ENCODE data around the gene GRM6.

GRM6 gene

DNA sequence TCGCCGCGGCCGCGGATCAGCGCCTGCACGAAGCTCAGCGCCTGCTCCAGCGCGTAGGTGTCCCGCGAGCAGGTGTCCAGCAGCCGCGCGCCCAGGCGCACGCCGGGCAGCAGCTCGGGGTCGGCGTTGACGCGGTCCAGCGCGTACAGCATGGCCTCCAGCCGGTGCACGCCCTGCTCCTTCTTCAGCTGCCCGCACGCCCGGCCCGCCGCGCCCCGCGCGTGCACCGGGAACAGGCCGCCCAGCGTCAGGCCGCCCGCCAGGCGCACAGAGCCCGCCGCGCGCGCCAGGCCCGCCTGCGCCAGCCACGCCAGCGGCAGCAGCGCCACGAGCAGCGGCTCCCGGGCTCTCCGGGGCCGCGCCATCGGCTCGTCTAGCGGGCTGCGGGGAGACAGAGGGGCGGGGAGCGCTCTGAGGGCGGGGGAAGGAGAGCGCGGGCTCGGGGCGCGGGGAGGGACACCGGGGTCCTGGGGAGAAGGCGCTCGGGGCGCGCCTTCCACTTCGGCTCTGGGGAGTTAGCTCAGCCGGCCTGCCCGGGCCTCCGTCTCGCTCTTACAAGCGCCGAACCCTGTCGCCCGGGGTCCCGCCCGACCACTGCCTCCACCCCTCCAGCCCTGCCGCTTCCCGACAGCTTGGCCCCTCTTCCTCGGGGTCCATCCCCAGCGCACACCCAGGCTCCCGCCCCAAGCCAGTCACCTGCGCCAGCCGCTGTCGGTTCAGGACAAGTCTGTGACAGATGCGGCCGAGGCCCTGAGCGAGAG, at the start of gene GRM6:
Gene GRM6 (minus strand): TSS at position 741 of the 761 bp plus-strand sequence. CDS start 376 bp downstream, at position 365.
- H3K4me3 ChIP-seq (ENCODE audit: control insufficient read depth, low read depth, low read length): no peak within 1 kb of the TSS
- TF ChIP-seq, protein P1, sequence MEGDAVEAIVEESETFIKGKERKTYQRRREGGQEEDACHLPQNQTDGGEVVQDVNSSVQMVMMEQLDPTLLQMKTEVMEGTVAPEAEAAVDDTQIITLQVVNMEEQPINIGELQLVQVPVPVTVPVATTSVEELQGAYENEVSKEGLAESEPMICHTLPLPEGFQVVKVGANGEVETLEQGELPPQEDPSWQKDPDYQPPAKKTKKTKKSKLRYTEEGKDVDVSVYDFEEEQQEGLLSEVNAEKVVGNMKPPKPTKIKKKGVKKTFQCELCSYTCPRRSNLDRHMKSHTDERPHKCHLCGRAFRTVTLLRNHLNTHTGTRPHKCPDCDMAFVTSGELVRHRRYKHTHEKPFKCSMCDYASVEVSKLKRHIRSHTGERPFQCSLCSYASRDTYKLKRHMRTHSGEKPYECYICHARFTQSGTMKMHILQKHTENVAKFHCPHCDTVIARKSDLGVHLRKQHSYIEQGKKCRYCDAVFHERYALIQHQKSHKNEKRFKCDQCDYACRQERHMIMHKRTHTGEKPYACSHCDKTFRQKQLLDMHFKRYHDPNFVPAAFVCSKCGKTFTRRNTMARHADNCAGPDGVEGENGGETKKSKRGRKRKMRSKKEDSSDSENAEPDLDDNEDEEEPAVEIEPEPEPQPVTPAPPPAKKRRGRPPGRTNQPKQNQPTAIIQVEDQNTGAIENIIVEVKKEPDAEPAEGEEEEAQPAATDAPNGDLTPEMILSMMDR (conservative IDR thresholded peaks at IDR 0.05; ENCODE audit: control insufficient read depth, insufficient read depth, low read depth, low read length): no peak
- no peak for DNase-seq (ENCODE audit: low read depth)

DNA sequence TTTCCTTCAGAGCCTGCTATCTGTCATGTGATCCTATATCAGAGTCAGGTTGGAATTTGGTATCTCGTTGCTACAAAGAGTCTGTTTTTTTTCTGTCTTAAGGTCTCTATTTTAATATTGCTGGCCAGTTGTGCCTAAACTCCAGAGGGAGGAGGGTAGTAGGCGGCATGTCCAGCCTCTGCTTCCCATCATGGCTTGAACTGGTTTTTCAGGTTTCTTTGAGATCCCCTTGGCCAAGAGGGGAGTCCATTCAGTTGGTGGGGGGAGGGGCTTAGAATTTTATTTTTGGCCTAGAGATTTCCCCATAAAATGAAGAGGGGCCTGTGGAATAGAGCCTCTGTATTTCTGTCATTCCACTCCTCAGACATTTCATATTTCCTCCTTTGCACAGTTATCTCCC, 49.6 kb upstream of the GRM6 start:
- no peak overlapping the region for H3K4me3 ChIP-seq (ENCODE audit: control insufficient read depth, low read depth, low read length)
- DNase-seq (ENCODE audit: low read depth): no peak
- TF ChIP-seq, protein P1 (conservative IDR thresholded peaks at IDR 0.05; ENCODE audit: control insufficient read depth, insufficient read depth, low read depth, low read length): no peak

DNA sequence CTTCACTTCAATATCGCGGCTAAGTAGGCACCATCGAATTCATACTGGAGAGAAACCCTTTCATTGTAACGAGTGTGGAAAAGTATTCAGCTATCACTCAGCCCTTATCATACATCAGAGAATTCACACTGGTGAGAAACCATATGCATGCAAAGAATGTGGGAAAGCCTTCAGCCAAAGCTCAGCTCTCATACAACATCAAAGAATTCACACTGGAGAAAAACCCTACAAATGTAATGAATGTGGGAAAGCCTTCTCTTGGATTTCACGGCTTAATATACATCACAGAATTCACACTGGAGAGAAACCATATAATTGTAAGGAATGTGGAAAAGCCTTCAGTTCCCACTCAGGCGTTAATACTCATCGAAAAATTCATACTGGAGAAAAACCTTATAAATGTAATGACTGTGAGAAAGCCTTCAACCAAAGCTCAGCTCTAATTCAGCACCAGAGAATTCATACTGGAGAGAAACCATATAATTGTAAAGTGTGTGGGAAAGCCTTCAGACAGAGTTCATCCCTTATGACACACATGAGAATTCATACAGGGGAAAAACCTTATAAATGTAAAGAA, 38.0 kb upstream of the GRM6 start:
- H3K4me3 ChIP-seq (ENCODE audit: control insufficient read depth, low read depth, low read length): no peak overlapping the region
- TF ChIP-seq, protein P1 (conservative IDR thresholded peaks at IDR 0.05; ENCODE audit: control insufficient read depth, insufficient read depth, low read depth, low read length): no peak

DNA sequence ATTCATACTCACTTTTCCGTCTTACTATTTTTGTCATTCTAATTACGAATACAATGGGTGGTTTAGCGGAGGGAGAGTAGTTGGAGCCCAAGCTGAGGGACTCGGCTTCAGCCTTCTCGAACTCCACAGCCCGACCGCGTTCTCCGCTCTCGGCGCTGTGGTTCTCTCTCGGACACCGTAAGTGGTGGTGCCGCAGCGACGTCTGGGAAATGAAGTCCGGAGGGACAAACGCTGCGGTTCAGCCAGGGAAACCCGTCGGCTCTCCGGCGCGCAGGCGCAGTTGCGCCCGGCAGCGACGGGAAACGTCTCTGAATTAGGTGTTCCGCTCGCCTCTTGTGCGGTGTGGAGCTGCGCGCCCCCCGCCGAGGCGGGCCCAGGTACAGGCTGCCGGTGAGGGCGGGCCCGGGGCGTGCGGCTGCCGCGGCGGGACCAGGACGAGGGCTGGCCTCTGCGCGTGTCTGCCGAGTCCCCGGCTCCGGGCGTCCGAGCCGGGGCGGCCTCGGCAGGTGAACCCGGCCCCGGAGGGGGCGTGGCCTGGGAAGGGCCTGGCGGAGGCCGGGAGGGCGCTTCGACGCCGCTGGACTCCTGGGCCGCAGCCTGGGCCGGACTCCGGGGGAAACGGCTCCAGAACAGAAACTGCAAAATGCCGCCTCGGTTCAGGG, 28.5 kb upstream of the GRM6 start, which contains the start of gene ZNF879:
Gene ZNF879 (plus strand): TSS at position 277 of the 662 bp plus-strand sequence. CDS start 1,201 bp downstream, outside the sequence.
- H3K4me3 ChIP-seq (ENCODE audit: control insufficient read depth, low read depth, low read length): peak within 1 kb of the TSS; percentile 76
- DNase-seq (ENCODE audit: low read depth): peak; percentile 94
- TF ChIP-seq, protein P1 (conservative IDR thresholded peaks at IDR 0.05; ENCODE audit: control insufficient read depth, insufficient read depth, low read depth, low read length): no peak

More for the DNA sequence above, 38.0 kb upstream of the GRM6 start:
- DNase-seq (ENCODE audit: low read depth): no peak

DNA sequence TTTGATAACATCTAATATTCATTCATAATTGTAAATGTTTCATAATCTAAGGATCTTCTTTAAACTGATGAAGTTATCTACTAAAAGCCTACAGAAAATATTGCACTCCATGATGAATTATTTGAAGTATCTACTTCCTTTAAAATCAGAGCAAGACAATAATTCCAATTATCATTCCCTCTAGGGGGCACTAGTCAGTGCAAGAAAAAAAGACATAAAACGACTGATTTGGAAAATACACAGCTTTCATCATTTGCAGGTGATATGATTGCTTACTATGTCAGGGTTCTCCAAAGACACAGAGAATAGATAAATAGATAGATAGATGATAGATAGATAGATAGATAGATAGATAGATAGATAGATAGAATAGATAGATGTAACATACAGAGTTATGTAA, 13.5 kb upstream of the GRM6 start:
- TF ChIP-seq, protein P1 (conservative IDR thresholded peaks at IDR 0.05; ENCODE audit: control insufficient read depth, insufficient read depth, low read depth, low read length): peak; percentile 26
- DNase-seq (ENCODE audit: low read depth): no peak
- no peak overlapping the region for H3K4me3 ChIP-seq (ENCODE audit: control insufficient read depth, low read depth, low read length)

DNA sequence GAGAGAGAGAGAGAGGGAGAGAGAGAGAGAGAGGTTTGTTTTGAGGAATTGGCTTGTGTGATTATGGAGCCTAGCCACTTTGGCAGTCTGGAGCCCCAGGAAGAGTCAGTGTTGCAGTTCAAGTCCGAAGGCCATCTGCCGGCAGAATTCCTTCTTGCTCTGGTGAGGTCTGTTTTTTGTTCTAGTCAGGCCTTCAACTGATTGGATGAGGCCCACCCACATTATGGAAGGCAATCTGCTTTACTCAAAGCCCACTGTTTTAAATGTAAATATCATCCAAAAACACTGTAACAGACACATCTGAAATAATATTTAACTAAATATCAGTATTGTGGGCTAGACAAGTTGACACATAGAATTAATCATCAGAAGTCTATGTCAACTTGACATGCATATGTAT, 11.4 kb upstream of the GRM6 start:
- H3K4me3 ChIP-seq (ENCODE audit: control insufficient read depth, low read depth, low read length): no peak overlapping the region
- no peak for DNase-seq (ENCODE audit: low read depth)
- TF ChIP-seq, protein P1 (conservative IDR thresholded peaks at IDR 0.05; ENCODE audit: control insufficient read depth, insufficient read depth, low read depth, low read length): no peak

Data from fibroblast of mammary gland (primary cell).